ENCODE measurements around the gene CAMTA1.

The CAMTA1 gene

DNA sequence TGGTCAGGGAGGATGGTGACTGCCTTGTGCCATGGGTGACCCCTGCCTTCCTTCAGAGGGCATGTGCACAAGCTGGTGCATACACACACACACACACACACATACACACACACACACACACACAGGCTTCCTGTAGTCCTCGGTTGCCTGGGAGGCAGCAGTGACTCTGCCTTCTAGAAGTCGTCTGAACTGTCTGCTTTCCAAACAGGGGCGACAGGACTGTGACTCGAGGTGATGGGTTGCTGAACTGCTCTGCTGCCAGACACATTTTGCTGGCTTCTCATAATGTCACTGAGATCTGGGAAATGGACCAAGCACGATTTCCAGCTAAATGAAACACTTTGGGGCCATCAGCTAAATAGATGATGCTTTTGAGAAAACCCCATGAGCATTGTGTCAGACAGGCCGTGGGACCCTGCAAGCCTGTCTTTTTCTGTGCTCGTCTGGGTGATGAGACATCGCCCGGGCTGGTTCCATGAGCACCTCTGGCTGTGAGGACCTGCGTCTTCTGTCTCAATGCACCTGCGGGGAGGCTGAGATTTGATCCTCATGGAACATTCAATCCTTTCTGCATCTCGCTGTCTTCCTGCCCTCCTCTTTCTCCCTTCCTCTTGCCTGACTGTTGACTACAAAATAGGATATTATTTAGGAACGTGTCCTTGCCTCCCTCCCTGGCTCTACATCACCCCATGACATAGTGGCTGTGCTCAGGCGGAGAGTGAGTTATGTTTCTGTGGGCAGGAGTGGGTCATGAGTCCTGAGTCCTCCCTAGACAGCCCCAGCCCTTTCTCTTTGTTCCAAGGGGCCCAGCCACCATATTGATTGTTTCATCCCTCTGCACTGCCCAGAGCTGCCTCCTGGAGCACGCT is 436.8 kb downstream of the CAMTA1 start:
- no peak for DNase-seq

DNA sequence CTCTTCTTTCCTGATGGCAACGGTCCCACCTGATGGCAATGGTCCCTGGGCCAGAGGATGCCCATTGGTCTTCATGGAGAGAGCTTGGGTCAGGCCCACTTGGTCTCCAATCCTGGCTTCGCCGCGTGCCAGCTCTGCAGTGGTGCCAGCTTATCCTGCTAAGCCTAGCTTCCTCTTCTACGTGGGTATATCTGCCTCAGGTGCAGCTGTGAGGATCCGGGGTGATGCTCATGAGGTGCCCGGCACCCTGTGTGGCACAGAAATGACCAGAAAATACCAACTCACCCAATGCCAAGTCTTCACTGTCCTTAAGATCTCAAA is 437.4 kb downstream of the CAMTA1 start:
- DNase-seq: no peak

DNA sequence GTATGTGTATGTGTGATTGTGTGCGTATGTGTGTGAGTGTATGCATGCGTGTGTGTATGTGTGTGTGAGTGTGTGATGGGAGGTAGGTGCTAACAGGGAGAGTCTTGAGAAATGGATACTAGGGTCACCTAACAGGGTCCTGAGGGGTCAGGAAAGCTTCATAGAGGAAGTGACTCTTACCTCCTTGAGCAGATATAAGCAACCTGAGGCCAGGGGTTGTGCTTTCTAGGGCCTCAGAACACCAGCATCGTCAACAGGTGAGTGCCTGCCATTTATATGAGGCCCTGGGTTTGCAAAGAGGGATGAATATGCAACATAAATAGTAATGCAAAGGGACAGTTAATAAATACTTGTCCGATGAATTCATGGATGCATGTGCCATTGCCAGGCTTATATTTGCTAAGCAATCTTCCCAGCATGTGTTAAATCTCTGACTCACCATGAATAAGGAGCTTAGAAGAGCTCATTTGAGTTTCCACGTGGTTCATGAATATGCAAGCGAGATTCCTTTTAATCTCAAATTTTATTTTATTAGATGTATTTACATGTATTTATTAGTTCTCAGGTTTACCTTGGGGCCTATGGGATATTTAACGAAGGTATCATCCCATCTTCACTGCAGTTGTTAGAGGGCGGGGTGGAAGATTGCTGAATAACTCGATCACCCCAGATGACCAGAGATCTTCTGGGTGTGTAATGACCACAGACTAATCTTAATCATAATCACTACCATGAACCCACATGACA is 438.3 kb downstream of the CAMTA1 start:
- DNase-seq: no peak

DNA sequence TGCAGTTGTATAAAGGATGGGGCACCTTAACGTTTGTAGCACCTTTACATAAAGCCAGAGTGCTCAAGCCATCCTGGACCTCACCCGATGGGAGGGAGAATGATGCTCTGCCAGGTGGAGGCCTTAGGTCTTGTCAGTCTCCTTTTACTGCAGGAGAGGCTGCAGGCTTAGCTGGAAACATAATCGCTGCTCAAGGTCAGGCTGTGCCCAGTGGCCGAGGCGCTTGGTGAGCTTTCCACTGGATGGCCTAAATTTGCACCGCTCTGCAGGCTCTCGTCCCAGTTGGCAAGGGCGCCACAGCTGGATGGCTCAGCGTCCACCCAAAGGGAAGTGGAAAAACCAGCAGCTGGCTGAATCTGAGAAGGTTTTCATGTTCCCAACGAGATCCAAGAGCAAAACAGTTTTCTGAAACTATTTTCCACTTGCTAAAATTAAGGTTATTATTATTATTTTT is 438.9 kb downstream of the CAMTA1 start:
- DNase-seq: no peak

DNA sequence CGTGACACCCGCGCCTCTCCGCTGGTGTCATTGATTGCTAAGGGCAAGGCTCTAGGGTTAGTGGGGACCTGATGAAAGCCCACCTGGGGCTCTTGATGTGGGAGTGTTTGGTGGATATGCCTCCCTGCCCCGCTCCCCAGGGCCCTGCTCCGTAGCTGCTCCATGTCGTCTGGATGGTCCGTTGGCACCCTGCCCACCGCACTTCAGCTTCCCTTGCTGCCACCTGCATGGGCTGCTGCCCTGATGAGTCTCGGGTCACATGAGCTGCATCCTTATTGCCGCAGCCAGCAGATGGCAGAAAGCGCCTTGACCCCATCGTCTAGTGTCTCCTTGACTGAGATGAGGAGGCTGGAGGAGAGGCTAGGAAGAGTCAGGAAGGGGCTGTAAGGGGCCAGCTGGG is 439.4 kb downstream of the CAMTA1 start:
- no peak for DNase-seq

DNA sequence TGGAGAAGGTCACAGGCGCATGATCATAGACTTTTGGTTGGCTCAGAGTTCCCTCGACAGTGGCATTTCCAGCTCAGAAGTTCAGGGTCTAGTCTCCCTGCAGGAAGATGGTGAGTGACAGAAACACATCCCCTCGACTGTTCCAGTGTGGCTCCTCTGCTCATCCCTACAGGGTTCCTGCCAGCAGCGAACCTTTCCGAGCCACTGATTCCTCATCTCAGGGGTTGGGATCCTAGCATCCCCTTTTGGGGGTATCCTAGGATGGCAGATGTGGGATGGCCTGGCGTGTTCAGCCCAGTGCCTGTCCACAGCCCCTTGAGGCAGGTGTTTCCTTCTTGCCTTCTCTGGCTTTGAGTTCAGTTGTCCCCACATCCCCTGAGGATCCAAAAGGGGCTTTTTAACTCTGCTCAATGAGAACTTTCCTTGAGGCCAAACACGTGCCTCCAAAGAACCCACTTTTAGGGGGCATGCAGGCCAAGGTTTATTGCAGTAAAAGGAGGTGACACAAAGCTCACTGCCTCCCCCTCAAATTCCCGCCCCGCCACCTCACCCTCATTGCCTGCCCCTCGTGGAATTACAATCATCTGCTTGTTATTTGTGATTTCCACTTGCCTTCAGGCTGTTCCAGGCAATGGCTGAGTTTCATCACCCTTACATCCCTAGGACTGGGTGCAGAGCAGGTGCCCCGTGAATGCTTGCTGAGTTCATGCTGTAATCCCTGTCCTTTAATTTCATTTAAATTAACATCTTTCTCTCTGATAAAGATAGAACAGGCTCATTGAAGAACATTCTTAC is 440.7 kb downstream of the CAMTA1 start:
- DNase-seq: no peak

DNA sequence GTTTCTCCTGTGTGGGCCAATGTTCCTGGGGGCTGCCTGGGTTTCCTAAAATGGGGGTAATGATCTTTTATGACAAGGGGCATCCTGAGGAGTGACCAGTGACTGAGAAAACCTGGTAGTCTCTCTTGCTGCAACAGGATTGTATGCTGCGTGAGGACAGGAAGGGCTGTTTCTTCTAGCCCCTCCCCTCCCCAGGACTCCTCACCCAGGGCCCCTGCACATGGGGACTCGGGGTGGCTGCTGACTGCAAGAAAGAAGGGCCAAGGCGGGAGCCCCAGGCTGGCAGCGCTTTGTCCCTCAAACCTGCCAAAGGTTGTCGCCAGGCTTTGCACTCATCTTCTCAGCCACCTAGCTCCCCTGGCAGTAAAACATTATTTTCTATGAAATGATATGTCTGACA is 442.4 kb downstream of the CAMTA1 start:
- DNase-seq: no peak

DNA sequence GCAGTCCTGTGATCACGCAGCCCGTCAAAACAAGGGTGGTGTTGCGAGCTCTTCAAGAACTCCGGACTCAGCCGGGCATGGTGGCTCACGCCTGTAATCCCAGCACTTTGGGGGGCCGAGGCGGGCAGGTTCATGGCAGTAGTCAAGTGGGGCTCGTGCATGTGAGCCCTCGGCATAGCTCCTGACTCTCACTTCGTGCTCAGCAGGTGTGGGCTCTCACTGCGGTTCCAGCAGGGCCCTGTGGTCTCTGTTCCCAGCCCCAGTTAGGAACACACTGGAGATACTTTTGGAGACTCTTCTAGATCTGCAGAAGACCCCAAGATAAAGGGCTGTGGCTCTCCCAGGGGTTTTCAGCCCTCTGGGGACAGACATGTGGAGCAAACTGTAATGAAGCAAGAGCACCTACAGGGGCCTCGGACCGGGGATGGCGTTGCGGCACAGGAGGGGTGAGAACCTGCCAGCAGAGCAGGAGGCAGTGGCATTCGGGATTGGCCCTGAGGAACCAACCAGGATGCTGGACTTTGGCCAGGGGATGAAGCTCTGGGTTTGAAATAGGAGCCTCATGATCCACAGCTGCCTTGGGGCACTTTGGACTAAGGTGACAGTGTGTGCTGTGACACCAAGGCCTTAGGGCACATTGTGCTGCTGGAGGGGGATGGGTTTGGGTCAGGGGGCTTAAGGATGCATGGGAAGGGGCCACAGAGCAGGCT is 443.2 kb downstream of the CAMTA1 start:
- DNase-seq: no peak

DNA sequence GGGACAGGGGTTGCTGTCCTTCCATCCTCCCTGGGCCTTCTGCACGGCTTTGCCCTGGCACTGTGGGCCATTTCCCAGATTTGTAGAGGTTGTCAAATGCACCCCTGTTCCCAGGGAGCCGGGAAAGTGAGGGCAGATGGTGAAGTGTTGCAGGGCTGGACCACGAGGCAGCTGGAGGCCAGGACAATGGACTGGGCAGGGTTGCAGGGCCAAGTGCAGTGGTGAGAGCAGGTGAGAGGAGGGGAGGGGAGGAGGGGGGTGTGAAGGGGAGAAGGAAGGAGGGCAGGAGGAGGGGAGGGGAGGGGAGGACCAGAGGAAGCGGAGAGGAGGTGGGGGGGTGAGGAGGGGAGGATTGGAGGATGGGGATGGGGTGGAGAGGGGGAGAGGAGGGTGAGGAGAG is 443.9 kb downstream of the CAMTA1 start:
- no peak for DNase-seq

DNA sequence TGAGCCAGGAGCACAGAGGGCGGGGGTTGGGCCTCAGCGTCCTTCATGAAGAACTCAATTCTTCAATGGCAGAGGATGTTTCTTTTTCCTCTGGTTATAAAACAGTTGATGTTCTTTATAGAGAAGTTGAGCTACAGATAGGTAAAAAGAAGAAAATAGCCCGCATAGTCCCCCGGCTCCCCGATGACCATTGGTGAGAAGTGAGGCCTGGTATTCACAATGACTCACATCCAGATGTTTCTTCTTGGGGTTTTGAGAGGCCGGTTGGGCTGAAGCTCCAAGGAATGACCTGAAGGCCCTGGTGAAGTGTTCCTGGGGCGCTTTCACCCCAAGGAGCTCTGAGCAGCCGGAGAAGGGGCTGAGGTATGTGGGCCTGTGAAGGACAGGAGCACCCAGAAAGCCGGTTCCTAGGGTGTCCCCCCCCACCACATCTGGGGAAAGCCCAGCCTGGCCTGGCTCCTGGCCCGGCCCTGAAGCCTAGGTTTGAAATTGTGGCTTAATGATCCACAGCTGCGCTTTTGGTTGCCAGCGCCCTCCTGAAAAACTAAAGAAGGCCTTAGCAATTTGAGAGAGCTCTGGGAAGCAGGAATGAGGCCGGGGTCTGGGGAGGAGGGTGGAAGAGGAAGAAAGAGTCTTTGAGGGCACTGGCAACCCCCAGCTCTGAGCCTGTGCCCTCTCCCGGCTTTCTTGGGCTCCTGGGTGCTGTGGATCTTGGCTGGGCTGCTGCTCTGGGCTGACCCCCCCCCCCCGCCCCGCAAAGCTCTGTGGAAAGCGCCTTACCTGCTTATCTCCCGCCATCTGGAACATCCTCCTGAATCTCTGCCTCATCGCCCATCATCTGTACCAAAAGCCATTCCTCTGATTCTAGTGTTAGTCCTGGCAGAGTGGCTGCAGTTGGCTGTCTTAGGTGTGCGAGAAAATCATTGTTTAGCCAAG is 444.7 kb downstream of the CAMTA1 start:
- DNase-seq: no peak

DNA sequence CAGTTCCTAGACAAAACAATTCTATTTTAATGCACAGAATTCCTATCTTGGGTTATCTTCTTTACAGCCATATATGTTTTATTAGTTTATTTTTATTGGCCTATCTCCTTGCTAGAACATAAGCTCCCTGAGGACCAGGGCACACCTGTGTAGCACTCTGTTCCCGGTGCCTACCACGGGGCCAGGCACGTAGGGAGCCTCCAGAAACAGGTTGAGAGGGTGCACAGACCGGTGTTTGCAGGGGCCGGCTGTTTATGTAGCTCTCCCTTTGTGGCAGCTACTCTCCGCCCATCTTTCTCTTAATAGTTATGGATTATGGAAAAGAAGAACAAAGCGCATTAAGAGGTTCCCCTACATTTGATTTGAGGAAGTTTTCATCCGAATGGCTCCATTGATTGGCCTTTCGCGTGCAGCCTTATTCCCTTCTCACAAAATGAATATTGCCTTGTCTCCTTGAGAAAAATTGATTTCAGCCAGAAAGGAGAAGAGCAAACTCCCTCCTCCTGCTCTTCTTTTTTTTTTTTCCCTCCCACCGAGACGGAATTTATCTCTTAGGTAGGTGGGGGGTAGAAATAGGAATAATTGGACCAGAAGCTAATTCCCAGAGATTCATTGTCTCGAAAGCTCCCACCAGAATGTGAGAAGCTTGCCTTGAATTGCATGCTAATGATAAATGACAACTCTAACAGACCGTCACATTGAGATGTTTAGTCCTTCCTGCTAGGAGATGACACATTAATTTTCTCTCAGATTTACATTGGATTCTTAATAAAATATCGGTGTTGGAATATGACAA is 447.4 kb downstream of the CAMTA1 start:
- DNase-seq: no peak

DNA sequence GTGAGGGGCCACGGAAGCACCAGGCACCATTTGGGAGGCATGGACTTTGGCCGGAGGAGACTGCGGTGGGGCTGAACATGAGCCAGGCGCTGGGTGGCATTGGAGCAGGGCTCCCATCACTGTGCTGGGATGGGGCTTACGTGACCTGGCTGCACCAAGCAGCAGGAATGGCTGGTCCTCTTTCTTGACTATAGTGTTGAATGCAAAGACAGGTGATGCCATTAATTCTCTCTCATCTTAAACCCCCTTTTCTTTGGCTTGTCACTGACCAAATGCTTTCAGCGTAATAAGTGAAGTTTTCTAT is 447.9 kb downstream of the CAMTA1 start:
- DNase-seq: no peak

DNA sequence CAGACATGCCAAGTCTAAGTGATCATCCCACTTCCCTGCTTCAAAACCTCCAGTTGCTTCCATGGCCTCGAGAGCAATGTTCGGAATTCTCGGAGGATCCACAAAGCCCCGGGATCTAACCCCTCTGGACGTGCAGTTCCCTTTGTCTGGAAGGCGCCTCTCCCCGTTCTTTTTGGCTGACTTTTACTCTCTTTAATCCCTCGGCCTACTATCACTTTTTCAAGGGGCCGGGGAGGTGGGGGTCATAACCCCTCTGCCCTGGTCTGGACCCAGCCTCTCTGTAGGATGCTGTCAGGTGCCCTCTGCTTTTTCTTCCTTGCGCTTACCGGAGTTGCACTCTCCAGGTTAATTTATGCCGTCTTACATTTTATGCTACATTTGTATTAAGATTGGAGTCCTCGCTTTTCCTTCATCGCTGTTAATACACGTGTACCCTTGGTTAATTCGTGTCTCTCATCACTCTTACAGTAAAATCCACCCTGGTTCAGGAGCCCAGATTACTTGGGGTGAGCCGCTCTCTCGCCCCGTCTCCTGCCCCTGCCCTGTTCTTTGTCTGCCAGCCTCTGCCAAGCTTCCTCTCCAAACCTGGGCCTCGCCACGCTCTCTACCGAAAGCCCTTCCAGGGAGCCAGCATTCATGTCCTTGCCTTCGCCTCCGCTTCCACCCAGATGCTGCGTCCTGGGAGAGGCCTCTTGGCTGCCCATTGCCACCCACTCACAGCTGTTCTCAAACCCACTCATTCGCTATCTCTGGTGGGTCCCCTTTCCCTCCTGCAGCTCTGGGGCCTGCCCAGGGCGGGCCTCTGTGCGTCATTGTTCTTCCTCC is 448.6 kb downstream of the CAMTA1 start:
- DNase-seq: no peak

DNA sequence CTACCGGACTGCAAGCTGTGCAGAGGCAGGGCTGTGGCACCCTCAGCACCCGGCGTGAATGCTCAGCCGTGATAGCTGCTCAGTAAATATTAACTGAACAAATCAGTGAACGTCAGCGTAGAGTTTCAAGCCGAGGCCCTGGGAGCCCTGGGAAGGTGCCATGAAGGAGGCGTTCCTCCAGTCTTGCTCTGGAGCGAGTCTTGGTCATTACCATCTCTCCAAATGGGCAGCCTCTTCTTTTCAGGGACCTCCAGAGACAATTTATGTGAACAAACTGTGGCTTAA is 449.2 kb downstream of the CAMTA1 start:
- DNase-seq: no peak

DNA sequence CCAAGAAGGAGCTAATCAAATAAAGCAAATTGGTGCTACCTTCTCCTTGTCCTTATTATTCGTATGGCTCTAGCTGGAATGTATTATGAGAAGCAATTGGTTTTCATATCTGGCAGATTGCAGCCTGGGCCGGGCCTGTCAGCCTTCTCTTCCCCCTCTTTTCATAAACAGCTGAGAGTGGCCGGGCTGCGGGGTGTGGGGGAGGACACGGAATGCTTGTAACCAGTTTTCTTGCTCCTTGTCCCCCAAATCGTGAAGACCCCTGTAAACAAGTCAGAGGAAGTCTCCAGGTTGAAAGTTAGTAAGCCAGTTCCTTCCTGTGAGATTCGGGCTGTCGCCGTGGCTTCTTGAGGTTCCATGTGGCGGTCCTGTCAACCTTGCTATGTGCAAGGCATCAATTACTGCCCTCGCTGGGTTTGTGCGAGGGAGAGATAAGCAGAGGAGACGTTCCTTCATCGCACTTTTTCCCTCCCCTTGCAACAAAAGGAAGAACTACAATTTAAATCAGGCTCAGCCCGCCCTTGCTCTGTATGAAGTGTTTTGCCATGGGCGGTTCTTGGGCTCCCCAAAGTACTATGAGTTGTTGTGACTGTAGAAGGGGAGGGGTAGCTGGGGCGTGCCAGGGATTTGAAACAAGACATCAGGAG is 450.7 kb downstream of the CAMTA1 start:
- no peak for DNase-seq

DNA sequence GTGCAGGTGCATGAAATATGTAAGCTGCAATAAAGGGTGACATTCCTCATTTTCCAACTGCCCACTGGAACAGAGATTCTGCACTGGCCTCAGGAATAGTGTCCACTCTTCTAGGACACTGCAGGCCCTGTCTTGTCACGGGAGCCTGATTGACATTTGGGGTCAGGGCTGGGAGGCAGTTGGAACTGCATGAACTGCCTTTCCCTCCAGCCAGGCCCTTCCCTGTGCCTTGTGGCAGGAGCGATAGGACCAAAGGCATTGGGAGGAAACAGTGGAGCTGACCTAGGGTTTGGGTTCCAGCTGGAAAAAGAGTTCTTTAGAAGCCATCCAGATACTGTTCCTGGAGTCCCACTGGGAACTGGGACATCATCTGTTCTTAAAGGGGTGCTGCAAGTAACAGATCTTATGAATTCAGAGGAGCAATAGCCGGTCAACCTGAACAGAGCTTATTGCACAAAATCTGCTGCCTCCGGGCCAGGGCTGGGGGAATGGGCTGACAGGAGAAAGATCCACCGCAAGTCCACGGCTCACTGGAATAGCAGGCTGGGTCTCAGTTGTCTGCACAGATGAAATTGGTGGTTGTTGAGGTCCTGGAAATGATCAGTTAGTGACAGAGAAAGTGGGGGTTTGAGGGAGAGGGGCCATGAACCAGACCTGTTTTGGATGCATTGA is 451.7 kb downstream of the CAMTA1 start:
- no peak for DNase-seq

DNA sequence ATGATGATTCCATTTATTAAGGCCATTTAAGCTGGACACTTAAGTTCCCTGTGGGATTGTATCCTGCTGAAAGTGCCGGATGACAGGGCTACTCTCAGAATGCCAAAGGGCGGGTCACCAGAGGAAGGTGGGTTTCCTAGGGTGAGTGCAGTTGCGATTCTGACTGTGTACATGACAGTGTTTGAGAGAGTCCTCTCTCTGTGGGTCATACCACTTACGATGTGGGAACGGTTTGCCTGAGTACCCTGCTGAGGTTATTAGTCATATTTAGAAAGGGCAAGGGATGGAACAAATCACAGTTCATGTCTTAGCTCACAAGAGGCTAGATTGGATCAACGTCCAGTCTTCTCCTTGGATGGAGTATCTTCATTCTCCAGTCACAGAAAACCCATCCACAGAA is 461.9 kb downstream of the CAMTA1 start:
- no peak for DNase-seq

DNA sequence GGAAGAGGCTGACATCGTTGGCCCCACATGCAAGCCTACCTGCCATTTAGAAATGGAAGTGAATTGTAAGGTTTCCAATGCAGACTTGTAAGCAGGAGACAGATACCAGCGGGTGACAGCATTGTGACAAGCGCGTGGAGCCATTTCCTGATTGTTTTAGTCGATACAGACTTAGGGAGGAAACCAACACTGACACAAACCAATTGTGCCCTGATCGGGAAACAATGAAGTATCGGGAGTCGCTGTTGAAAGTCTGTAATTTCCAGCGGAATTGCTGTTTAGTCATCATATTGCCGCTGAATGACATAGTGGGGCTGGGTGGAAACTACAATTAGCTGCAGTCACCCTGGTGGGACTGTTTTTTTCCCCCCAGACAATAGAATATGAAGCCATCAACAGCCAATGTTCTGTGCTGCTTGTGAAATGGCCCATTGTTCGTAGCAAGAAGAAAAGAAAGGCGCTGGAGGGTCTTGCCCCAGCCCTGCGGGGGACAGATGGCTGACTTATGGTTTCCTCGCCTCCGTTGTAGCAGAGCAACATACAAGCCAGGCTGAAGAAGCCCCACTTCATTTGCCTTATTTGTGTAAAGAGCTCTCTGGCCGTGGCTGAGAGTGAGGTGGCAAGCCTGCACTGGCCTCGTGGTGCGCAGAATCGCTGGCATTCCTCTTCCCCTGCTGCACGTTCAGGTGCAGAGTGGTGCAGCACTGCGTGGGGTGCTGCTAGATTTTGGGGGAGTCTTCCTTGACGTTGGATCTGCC is 462.7 kb downstream of the CAMTA1 start:
- no peak for DNase-seq

All from bone marrow (tissue), 2 donors.